CD4-positive, alpha-beta T cell treated with Interleukin-21 for 1 hour (primary cell): ENCODE data around the gene RPS6KC1.
"Not testable (repeated sequence)": the region's sequence is repeated elsewhere in the genome, so short reads cannot be mapped to it uniquely, and the experiment has no call there.

ENCODE experiments used
- DNase-seq: peaks from one replicate; pipeline ENCODE4 v3.0.0-alpha.2; 2020

The RPS6KC1 gene

GRCh38 chr1:213057264-213058059, 6.4 kb downstream of the RPS6KC1 start:
- no peak for DNase-seq

GRCh38 chr1:213060836-213061235, 9.8 kb downstream of the RPS6KC1 start:
- DNase-seq: no peak

GRCh38 chr1:213061263-213061662, 10.2 kb downstream of the RPS6KC1 start:
- no peak for DNase-seq

GRCh38 chr1:213065800-213066199, 14.8 kb downstream of the RPS6KC1 start:
- no peak for DNase-seq

- no peak for DNase-seq
These were observed 15.3 kb downstream of the RPS6KC1 start for GRCh38 chr1:213066363-213066762.

GRCh38 chr1:213067352-213067751, 16.3 kb downstream of the RPS6KC1 start:
- no peak for DNase-seq

- peak; percentile 28 for DNase-seq
These were observed 19.4 kb downstream of the RPS6KC1 start for GRCh38 chr1:213070406-213070805.

- DNase-seq: no peak
These were observed 24.7 kb downstream of the RPS6KC1 start for GRCh38 chr1:213075725-213076124.

- DNase-seq: no peak
These were observed 31.5 kb downstream of the RPS6KC1 start for GRCh38 chr1:213082420-213083111.

GRCh38 chr1:213083112-213083445, 32.0 kb downstream of the RPS6KC1 start:
- DNase-seq: no peak

GRCh38 chr1:213087911-213088310, 36.9 kb downstream of the RPS6KC1 start:
- no peak for DNase-seq

GRCh38 chr1:213089924-213090677, 39.1 kb downstream of the RPS6KC1 start:
- no peak for DNase-seq

- no peak for DNase-seq
These were observed 43.4 kb downstream of the RPS6KC1 start for GRCh38 chr1:213094446-213094845.

GRCh38 chr1:213095467-213095866, 44.4 kb downstream of the RPS6KC1 start:
- DNase-seq: no peak

- DNase-seq: no peak
These were observed 48.8 kb downstream of the RPS6KC1 start for GRCh38 chr1:213099682-213100399.

GRCh38 chr1:213100565-213100964, 49.5 kb downstream of the RPS6KC1 start:
- not testable (repeated sequence) for DNase-seq

- no peak for DNase-seq
These were observed 52.6 kb downstream of the RPS6KC1 start for GRCh38 chr1:213103377-213104306.

- no peak for DNase-seq
These were observed 53.6 kb downstream of the RPS6KC1 start for GRCh38 chr1:213104604-213105003.

GRCh38 chr1:213106298-213106697, 55.3 kb downstream of the RPS6KC1 start:
- no peak for DNase-seq

- DNase-seq: no peak
These were observed 56.6 kb downstream of the RPS6KC1 start for GRCh38 chr1:213107613-213108012.

GRCh38 chr1:213110349-213111300, 59.6 kb downstream of the RPS6KC1 start:
- DNase-seq: no peak
